ENCODE data around the gene VEZF1. TPM values are rescaled to one million over a fixed set of nuclear protein-coding genes. Genes with fewer than 3 reads are reported as not detected.

VEZF1 gene
- total RNA-seq = 60.8 TPM

GRCh38 chr17:57987581-57988300, at the start of gene VEZF1:
VEZF1 (minus strand) TSS chr17:57988254; CDS start chr17:57988111, 143 bp downstream.
- peak; percentile 88 for DNase-seq

GRCh38 chr17:58032691-58033415, 44.8 kb upstream of the VEZF1 start:
- DNase-seq = no peak

- DNase-seq = no peak
These were observed 40.5 kb upstream of the VEZF1 start for GRCh38 chr17:58028578-58028977.

- no peak for DNase-seq
These were observed 32.3 kb upstream of the VEZF1 start for GRCh38 chr17:58020401-58020800.

GRCh38 chr17:58019521-58019920, 31.5 kb upstream of the VEZF1 start:
- no peak for DNase-seq

- no peak for DNase-seq
These were observed 31.0 kb upstream of the VEZF1 start for GRCh38 chr17:58019039-58019438.

- no peak for DNase-seq
These were observed 22.2 kb upstream of the VEZF1 start for GRCh38 chr17:58010067-58010799.

- no peak for DNase-seq
These were observed 20.0 kb upstream of the VEZF1 start for GRCh38 chr17:58007781-58008706.

- DNase-seq = peak; percentile 99
These were observed 19.1 kb upstream of the VEZF1 start, which contains the start of gene SRSF1 for GRCh38 chr17:58006924-58007780. SRSF1 (minus strand) TSS chr17:58007246; CDS start chr17:58007137, 109 bp downstream.

GRCh38 chr17:58006560-58006923, 18.5 kb upstream of the VEZF1 start:
- peak; percentile 92 for DNase-seq

- no peak for DNase-seq
These were observed 17.9 kb upstream of the VEZF1 start for GRCh38 chr17:58005728-58006559.

GRCh38 chr17:58005031-58005727, 17.1 kb upstream of the VEZF1 start:
- DNase-seq = no peak

GRCh38 chr17:58004060-58004459, 16.0 kb upstream of the VEZF1 start:
- DNase-seq = no peak

- no peak for DNase-seq
These were observed 14.9 kb upstream of the VEZF1 start for GRCh38 chr17:58002973-58003372.

- DNase-seq = no peak
These were observed 14.3 kb upstream of the VEZF1 start for GRCh38 chr17:58002154-58002948.

GRCh38 chr17:58001461-58002124, 13.5 kb upstream of the VEZF1 start:
- DNase-seq = no peak

- DNase-seq = peak; percentile 93
These were observed 11.5 kb upstream of the VEZF1 start for GRCh38 chr17:57999496-58000017.
